ENCODE measurements around the gene PYCR2. TPM values are rescaled to one million over a fixed set of nuclear protein-coding genes. Genes with fewer than 3 reads are reported as not detected.

The PYCR2 gene
- total RNA-seq, 1 donor from 2014 or later = 126 TPM

DNA sequence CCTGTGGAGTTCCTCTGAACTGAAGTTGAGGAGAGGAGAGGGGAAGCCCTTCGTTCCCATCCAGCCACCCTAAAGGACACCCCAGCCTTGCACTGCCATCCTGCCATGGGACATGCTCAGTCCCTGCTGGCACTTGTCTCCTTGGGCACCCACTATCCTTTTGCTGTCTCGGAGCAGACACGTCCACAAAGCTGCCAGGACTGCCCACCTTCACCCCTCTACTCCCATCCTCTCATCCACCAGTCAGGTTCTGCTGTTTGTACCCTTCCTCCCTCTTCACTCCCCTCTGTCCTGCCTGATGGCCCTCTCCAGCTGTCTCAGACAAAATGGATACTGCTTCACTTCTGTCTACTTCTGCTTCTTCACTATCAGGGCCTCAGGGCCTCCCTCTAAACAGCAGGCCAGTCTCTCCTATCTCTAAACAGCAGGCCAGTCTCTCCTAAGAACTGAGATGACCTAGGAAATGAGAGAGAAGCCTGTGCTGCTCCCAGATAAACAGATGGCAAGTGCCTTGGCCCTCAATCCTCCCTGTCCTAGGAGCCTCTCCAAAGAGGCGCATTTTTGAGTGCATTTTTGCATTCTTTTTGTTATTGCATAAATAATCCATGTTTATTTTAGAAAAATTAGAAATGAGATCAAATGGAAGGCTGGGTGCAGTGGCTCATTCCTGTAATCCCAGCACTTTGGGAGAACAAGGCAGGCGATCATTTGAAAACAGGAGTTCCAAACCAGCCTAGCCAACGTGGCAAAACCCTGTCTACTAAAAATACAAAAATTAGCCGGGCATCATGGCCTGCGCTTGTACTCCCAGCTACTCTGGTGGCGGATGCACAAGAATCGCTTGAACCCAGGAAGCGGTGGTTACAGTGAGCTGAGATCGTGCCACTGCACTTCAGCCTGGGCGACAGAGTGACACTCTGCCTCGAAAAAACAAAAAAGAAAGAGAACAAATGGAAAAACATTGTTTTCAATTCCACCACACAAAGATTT is 4.4 kb upstream of the PYCR2 start:
- no peaks in the 10 kb centered on the region for H3K27me3 ChIP-seq
- H3K36me3 ChIP-seq = no peaks in the 10 kb centered on the region
- H3K9me3 ChIP-seq = no peaks in the 10 kb centered on the region
- H3K27ac ChIP-seq = no peak overlapping the region
- intact Hi-C loops (cut with DNase I) = loop anchor here (10.0 kb wide), 1 partner anchor 274 kb away; the partner anchor contains the start of gene ENAH
- TF ChIP-seq, protein P1, sequence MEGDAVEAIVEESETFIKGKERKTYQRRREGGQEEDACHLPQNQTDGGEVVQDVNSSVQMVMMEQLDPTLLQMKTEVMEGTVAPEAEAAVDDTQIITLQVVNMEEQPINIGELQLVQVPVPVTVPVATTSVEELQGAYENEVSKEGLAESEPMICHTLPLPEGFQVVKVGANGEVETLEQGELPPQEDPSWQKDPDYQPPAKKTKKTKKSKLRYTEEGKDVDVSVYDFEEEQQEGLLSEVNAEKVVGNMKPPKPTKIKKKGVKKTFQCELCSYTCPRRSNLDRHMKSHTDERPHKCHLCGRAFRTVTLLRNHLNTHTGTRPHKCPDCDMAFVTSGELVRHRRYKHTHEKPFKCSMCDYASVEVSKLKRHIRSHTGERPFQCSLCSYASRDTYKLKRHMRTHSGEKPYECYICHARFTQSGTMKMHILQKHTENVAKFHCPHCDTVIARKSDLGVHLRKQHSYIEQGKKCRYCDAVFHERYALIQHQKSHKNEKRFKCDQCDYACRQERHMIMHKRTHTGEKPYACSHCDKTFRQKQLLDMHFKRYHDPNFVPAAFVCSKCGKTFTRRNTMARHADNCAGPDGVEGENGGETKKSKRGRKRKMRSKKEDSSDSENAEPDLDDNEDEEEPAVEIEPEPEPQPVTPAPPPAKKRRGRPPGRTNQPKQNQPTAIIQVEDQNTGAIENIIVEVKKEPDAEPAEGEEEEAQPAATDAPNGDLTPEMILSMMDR (IDR thresholded peaks at IDR 0.05) = no peak
- no peak overlapping the region for H3K4me3 ChIP-seq
- no peak for DNase-seq (ENCODE audit: low spot score in 2 of 2)
- H3K4me1 ChIP-seq = peaks cover under 1 to 4% of the 10 kb centered on the region in 2 donors

DNA sequence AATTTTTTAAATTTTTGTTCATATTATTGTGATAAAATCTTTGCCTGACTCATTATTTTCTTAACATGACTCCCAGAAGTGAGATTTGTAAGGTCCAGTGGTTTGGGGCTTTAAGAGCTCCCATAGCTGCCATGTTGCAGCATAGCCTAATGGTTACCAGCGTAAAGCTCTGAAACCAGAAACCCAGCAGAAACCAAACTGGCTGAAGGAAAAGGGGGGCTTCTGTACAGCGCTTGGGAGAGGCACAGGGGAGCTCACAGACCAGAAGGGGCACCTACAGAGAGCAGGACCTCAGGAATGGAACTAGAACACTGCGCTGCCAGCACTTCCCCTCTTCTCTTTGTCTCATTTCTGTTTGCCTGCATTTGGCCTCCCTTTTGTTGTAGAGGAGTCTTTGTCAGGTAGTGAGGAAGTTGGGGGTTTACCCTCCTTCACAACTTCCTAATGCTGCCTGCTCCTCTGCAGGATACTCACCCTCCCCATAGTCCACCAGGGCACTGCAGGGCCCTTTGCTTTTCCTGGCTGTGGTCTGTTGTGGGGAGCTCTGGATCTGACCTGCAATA is 2.6 kb upstream of the PYCR2 start:
- Histone ChIP-seq H3K4me1 (peaks cover 4 to 14% of the 10 kb centered on the region in 2 donors), H3K4me3 (no peak overlapping the region), H3K27ac (no peak overlapping the region), H3K9me3 (no peaks in the 10 kb centered on the region), H3K27me3 (no peaks in the 10 kb centered on the region), H3K36me3 (peaks cover 7 to 8% of the 10 kb centered on the region in 2 donors)
- TF ChIP-seq, protein P1 (IDR thresholded peaks at IDR 0.05) = no peak
- intact Hi-C loops (cut with DNase I) = loop anchor here (10.0 kb wide), 1 partner anchor 272 kb away; the partner anchor contains the start of gene ENAH
- DNase-seq (ENCODE audit: low spot score in 2 of 2) = no peak

DNA sequence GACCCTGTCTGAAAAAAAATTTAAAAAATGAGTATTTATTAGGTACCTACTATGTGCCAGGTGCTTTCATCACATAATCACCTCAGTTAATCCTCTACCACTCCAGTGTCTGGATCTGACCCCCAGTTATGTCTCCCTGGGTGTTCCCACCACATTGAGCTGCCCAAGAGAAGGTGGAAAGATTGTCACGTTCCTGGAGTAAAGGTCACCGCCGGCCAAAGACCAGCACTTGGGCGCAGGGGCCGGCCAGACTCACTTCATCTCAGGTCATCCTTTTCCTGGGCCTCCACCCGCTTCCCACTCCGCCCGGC is 714 bp downstream of the PYCR2 start:
- TF ChIP-seq, protein P1 (IDR thresholded peaks at IDR 0.05) = no peak
- Histone ChIP-seq H3K4me1 (peaks cover 6 to 19% of the 10 kb centered on the region in 2 donors), H3K27ac (peak overlapping the region; percentile 85 to 95), H3K4me3 (peak overlapping the region; percentile 80 to 84), H3K9me3 (no peaks in the 10 kb centered on the region), H3K36me3 (peaks cover 14 to 21% of the 10 kb centered on the region in 2 donors), H3K27me3 (no peaks in the 10 kb centered on the region)
- intact Hi-C loops (cut with DNase I) = loop anchor here (5.0 to 10.0 kb wide), 3 partner anchors 264 to 496 kb away; partner anchors contain the start of genes ACBD3, ENAH and LBR
- no peak for DNase-seq (ENCODE audit: low spot score in 2 of 2)

DNA sequence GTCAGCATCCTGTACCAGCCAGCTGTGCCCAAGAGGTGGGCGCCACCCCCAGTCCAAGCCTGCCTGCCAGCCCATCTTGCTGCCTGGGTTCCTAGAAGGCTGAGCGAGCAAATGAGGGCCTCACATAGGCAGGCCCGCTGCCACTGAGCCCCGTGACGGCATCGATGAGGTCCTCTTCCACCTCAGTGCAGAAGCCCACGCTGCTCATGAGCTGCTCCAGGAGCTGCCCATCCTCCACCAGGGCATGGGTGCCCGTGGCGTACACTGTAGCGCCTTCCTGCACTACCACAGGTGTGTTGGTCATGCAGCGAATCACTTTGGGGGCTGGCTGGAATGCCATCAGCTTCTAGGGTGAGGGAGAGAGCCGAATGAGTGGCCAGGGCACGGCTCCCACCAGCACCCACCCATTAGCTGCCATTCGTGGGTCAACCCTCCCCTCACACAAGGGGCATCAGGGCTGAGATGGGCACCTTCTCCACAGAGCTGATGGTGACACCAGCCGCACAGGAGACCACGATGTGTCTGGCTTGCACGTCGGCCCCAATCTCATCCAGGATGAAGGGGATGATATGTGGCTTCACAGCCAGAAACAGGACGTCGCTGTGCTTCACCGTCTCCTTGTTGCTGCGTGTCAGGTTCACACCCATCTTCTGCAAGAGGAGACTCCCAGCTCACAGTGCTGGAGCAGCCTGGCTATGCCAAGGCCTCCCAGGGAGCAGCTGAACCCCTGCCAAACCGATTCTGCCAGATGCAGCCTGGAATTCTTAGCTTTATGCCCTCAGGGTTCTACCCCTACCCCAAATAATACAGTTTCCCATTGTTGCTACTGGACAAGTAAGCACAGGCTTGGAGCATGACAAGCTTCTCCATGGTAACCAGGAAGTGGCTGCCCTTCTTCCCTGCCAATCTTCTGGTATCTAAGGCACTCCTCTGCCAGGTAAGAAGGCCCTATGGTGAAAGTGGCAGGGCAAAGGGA is 2.0 kb downstream of the PYCR2 start:
- Histone ChIP-seq H3K27ac (no peak overlapping the region), H3K27me3 (no peaks in the 10 kb centered on the region), H3K9me3 (no peaks in the 10 kb centered on the region), H3K4me3 (no peak overlapping the region), H3K4me1 (peaks cover 6 to 19% of the 10 kb centered on the region in 2 donors), H3K36me3 (peaks cover 18 to 31% of the 10 kb centered on the region in 2 donors)
- TF ChIP-seq, protein P1 (IDR thresholded peaks at IDR 0.05) = no peak
- no peak for DNase-seq (ENCODE audit: low spot score in 2 of 2)
- intact Hi-C loops (cut with DNase I) = loop anchor here (5.0 to 10.0 kb wide), 3 partner anchors 265 to 495 kb away; partner anchors contain the start of genes ACBD3, ENAH and LBR

GRCh38 chr1:225919906-225920305 is 4.1 kb downstream of the PYCR2 start:
- intact Hi-C loops (cut with DNase I) = loop anchor here (5.0 to 10.0 kb wide), 3 partner anchors 265 to 493 kb away; partner anchors contain the start of genes ACBD3, ENAH and LBR
- peaks cover 23 to 40% of the 10 kb centered on the region in 2 donors for H3K36me3 ChIP-seq
- TF ChIP-seq, protein P1 (IDR thresholded peaks at IDR 0.05) = no peak

More at GRCh38 chr1:225919906-225920305, 4.1 kb downstream of the PYCR2 start:
- no peaks in the 10 kb centered on the region for H3K27me3 ChIP-seq
- H3K9me3 ChIP-seq = no peaks in the 10 kb centered on the region
- peak; percentile 24 to 81 for DNase-seq (ENCODE audit: low spot score in 2 of 2)
- peak overlapping the region; percentile 22 to 43 for H3K27ac ChIP-seq
- H3K4me3 ChIP-seq = no peak overlapping the region
- peaks cover 6 to 19% of the 10 kb centered on the region in 2 donors for H3K4me1 ChIP-seq

Data from ascending aorta (tissue), 2 donors.